ENCODE results near the gene PPIE. TPM values are rescaled to one million over a fixed set of nuclear protein-coding genes. Genes with fewer than 3 reads are reported as not detected.

Gene PPIE
- total and polyA plus RNA-seq, 2 of the 4 experiments (the other 2 are of a cell fraction) = 40.9 to 68.1 TPM

DNA sequence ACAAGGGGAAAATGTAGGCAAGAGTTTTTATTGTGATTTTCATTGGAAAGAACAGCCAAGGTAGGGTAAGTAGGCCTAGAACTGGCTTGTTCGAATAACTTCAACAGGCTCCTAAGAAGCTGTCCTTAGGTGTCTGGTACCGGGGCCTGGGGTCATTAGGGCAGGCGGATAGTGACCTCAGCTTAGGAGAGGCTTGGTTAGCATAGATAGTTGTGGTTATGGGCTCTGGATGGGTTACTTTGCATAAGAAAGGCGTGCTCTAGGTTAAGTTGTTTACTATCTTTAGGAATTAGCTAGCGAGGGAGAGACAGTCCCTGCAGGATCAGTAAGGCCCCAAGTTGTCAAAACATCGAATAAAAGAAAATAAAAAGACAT, 26.7 kb upstream of the PPIE start:
- no peaks in the 10 kb centered on the region; the same call in 1 of the 2 replicates for H3K9me3 ChIP-seq (ENCODE audit: control insufficient read depth, insufficient read depth, low read length)
- H2AFZ ChIP-seq (replicated peaks; ENCODE audit: low read length, poor library complexity) = no peak overlapping the region
- H3K4me2 ChIP-seq (ENCODE audit: low read depth, low read length) = no peak overlapping the region
- no peak overlapping the region for H2BK120ac ChIP-seq (ENCODE audit: low read depth, low read length)
- H3K14ac ChIP-seq (replicated peaks; ENCODE audit: low read depth, low read length) = no peak overlapping the region
- no peak overlapping the region for H2AK9ac ChIP-seq (replicated peaks; ENCODE audit: low read depth, low read length, poor library complexity)
- H3K27me3 ChIP-seq (ENCODE audit: control insufficient read depth, insufficient read depth, low read length) = peaks cover 65% of the 10 kb centered on the region
- no peak overlapping the region for H4K8ac ChIP-seq (ENCODE audit: low read depth in 2 of 2, low read length in 2 of 2)
- ATAC-seq (ENCODE audit: low read depth) = no peak
- H4K5ac ChIP-seq (ENCODE audit: low read depth, low read length) = no peak overlapping the region
- no peak overlapping the region for H2AK5ac ChIP-seq (ENCODE audit: low read depth, low read length)
- no peak overlapping the region for H4K91ac ChIP-seq (ENCODE audit: insufficient read depth, low read depth, low read length)
- H3K23ac ChIP-seq (ENCODE audit: low read depth, low read length) = no peak overlapping the region
- H3K27ac ChIP-seq (ENCODE audit: insufficient read depth, low read length) = no peak overlapping the region
- CTCF ChIA-PET = no interaction called here
- WGBS, 2 experiments (ENCODE audit: extremely low coverage in 2 of 2, insufficient read length in 1 of 2) = 67% methylated on average over 2 of the region's 6 CpGs; no CpG with 5 or more reads in 1 of the 2 experiments
- no peak overlapping the region for H3K4me3 ChIP-seq (ENCODE audit: insufficient read depth, low read depth, low read length)
- in situ Hi-C loops (cut with MboI; ENCODE audit: low sequenced_read_pairs) = loop anchor here (10.0 kb wide), 2 partner anchors 117 to 207 kb away; no protein-coding TSS in a partner anchor
- no peak overlapping the region for H3K18ac ChIP-seq (ENCODE audit: low read depth, low read length)
- TF ChIP-seq RFX5 (IDR thresholded peaks at IDR 0.05; ENCODE audit: low read depth, low read length) (no peak), RCOR1 (IDR thresholded peaks at IDR 0.05; ENCODE audit: insufficient replicate concordance, low read length) (no peak), MAFK (IDR thresholded peaks at IDR 0.05; ENCODE audit: low read depth, low read length) (no peak), NFE2L2 (IDR thresholded peaks at IDR 0.05; ENCODE audit: low read depth, low read length) (no peak), SMC3 (IDR thresholded peaks at IDR 0.05; ENCODE audit: low read depth, low read length) (no peak), MAZ (IDR thresholded peaks at IDR 0.05; ENCODE audit: borderline replicate concordance, low read depth, low read length) (no peak), CHD1 (IDR thresholded peaks at IDR 0.05; ENCODE audit: low read depth, low read length) (no peak), CEBPB (IDR thresholded peaks at IDR 0.05; ENCODE audit: low read depth, low read length) (no peak), POLR2A (IDR thresholded peaks at IDR 0.05; ENCODE audit: low read depth, low read length) (no peak), FOS (IDR thresholded peaks at IDR 0.05; ENCODE audit: low read depth, low read length) (no peak), MXI1 (IDR thresholded peaks at IDR 0.05; ENCODE audit: borderline replicate concordance, low read depth, low read length) (no peak)
- TF ChIP-seq, protein P1, sequence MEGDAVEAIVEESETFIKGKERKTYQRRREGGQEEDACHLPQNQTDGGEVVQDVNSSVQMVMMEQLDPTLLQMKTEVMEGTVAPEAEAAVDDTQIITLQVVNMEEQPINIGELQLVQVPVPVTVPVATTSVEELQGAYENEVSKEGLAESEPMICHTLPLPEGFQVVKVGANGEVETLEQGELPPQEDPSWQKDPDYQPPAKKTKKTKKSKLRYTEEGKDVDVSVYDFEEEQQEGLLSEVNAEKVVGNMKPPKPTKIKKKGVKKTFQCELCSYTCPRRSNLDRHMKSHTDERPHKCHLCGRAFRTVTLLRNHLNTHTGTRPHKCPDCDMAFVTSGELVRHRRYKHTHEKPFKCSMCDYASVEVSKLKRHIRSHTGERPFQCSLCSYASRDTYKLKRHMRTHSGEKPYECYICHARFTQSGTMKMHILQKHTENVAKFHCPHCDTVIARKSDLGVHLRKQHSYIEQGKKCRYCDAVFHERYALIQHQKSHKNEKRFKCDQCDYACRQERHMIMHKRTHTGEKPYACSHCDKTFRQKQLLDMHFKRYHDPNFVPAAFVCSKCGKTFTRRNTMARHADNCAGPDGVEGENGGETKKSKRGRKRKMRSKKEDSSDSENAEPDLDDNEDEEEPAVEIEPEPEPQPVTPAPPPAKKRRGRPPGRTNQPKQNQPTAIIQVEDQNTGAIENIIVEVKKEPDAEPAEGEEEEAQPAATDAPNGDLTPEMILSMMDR (conservative IDR thresholded peaks at IDR 0.05; ENCODE audit: low read depth, low read length) = no peak
- TF ChIP-seq, protein P2, sequence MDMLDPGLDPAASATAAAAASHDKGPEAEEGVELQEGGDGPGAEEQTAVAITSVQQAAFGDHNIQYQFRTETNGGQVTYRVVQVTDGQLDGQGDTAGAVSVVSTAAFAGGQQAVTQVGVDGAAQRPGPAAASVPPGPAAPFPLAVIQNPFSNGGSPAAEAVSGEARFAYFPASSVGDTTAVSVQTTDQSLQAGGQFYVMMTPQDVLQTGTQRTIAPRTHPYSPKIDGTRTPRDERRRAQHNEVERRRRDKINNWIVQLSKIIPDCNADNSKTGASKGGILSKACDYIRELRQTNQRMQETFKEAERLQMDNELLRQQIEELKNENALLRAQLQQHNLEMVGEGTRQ (IDR thresholded peaks at IDR 0.05; ENCODE audit: low read depth, low read length) = no peak
- H4K20me1 ChIP-seq (ENCODE audit: insufficient read depth, low read length) = no peaks in the 10 kb centered on the region
- no peak overlapping the region for H3K9ac ChIP-seq (ENCODE audit: low read depth, low read length)
- POLR2A ChIA-PET (ENCODE audit: unreplicated experiment) = interaction anchor here (0.5 kb wide), 1 partner anchor 26 kb away, joined by 3 read pairs; the partner anchor contains the start of gene PPIE
- H3K9me1 ChIP-seq (ENCODE audit: insufficient read depth, low read length) = no peaks in the 10 kb centered on the region
- H3K79me1 ChIP-seq (ENCODE audit: low read depth in 1 of 2, low read length in 2 of 2) = no peaks in the 10 kb centered on the region
- intact Hi-C loops (cut with micrococcal nuclease) = loop anchor here (5.0 kb wide), 1 partner anchor 40 kb away; the partner anchor contains the start of gene NT5C1A
- no peaks in the 10 kb centered on the region for H3K36me3 ChIP-seq (ENCODE audit: control insufficient read depth, insufficient read depth, low read length)
- H3K4ac ChIP-seq (ENCODE audit: low read depth, low read length) = no peak overlapping the region
- no TSS peak for BruUV-seq (replicated peaks)
- no peak overlapping the region for H2BK20ac ChIP-seq (ENCODE audit: low read depth, low read length)
- no peak for DNase-seq
- dilution Hi-C loops (cut with HindIII; ENCODE audit: low sequenced_read_pairs, unreplicated experiment) = no loop called here
- H3K4me1 ChIP-seq (ENCODE audit: control insufficient read depth, insufficient read depth, low read length) = no peaks in the 10 kb centered on the region
- no peak overlapping the region for H3K56ac ChIP-seq (ENCODE audit: extremely low read depth, insufficient read depth, low read length)
- no peak overlapping the region for H2BK5ac ChIP-seq (ENCODE audit: low read depth, low read length, poor library complexity, severe bottlenecking)
- H2BK15ac ChIP-seq (ENCODE audit: low read depth, low read length) = no peak overlapping the region

Measured in IMR-90 (cell line).